Muscle layer of colon (tissue), 2 donors: ENCODE data around the gene PRKG1.

Experiments used
- H3K27ac ChIP-seq: one replicate; pipeline ENCODE4 v1.7.0; 2013; ENCODE audit warnings: low read depth, mild to moderate bottlenecking, low read length, moderate library complexity
- H3K27me3 ChIP-seq, 2 donors: one replicate each; pipeline ENCODE4 v1.7.0; 2013; ENCODE audit warnings: low read length in 2 of 2, mild to moderate bottlenecking in 2 of 2; ENCODE audit not compliant: insufficient read depth in 2 of 2, control insufficient read depth in 1 of 2
- H3K36me3 ChIP-seq: one replicate; pipeline ENCODE4 v1.7.0; 2013; ENCODE audit warnings: mild to moderate bottlenecking, low read length; ENCODE audit not compliant: insufficient read depth
- H3K4me1 ChIP-seq: one replicate; pipeline ENCODE4 v1.7.0; 2013; ENCODE audit warnings: mild to moderate bottlenecking, low read length; ENCODE audit not compliant: insufficient read depth
- H3K4me3 ChIP-seq, 2 donors: one replicate each; pipeline ENCODE4 v1.7.0; 2013; ENCODE audit warnings: low read length in 2 of 2, low read depth in 1 of 2, mild to moderate bottlenecking in 1 of 2, moderate library complexity in 1 of 2
- H3K9ac ChIP-seq: one replicate; pipeline ENCODE4 v1.7.0; 2013; ENCODE audit warnings: low read length
- H3K9me3 ChIP-seq: one replicate; pipeline ENCODE4 v1.7.0; 2013; ENCODE audit warnings: mild to moderate bottlenecking, low read length
- donor health status: abdominal sarcoma.
- donor health status: Adenocarcinoma of cecum.

PRKG1 gene

GRCh38 chr10:51180141-51180540 is 105.9 kb downstream of the PRKG1 start:
- Histone ChIP-seq H3K27ac (no peak overlapping the region), H3K27me3 (no peaks in the 10 kb centered on the region), H3K9ac (no peak overlapping the region), H3K4me1 (no peaks in the 10 kb centered on the region), H3K4me3 (no peak overlapping the region), H3K9me3 (no peaks in the 10 kb centered on the region), H3K36me3 (no peaks in the 10 kb centered on the region)

GRCh38 chr10:51183783-51184182 is 109.5 kb downstream of the PRKG1 start:
- Histone ChIP-seq H3K4me1 (peaks cover 4% of the 10 kb centered on the region), H3K4me3 (no peak overlapping the region)

GRCh38 chr10:51186361-51186760 is 112.1 kb downstream of the PRKG1 start:
- Histone ChIP-seq H3K36me3 (no peaks in the 10 kb centered on the region), H3K4me1 (peaks cover 4% of the 10 kb centered on the region), H3K9ac (no peak overlapping the region), H3K27me3 (no peaks in the 10 kb centered on the region), H3K4me3 (no peak overlapping the region), H3K9me3 (no peaks in the 10 kb centered on the region), H3K27ac (no peak overlapping the region)

More at GRCh38 chr10:51183783-51184182, 109.5 kb downstream of the PRKG1 start:
- no peaks in the 10 kb centered on the region for H3K9me3 ChIP-seq
- H3K9ac ChIP-seq, result no peak overlapping the region
- H3K27me3 ChIP-seq, result no peaks in the 10 kb centered on the region
- H3K27ac ChIP-seq, result no peak overlapping the region
- no peaks in the 10 kb centered on the region for H3K36me3 ChIP-seq

- Histone ChIP-seq H3K4me1 (peaks cover 4% of the 10 kb centered on the region), H3K9ac (no peak overlapping the region), H3K4me3 (no peak overlapping the region), H3K27me3 (no peaks in the 10 kb centered on the region), H3K27ac (no peak overlapping the region), H3K36me3 (no peaks in the 10 kb centered on the region), H3K9me3 (no peaks in the 10 kb centered on the region)
These were observed 113.7 kb downstream of the PRKG1 start for GRCh38 chr10:51188008-51188407.

DNA sequence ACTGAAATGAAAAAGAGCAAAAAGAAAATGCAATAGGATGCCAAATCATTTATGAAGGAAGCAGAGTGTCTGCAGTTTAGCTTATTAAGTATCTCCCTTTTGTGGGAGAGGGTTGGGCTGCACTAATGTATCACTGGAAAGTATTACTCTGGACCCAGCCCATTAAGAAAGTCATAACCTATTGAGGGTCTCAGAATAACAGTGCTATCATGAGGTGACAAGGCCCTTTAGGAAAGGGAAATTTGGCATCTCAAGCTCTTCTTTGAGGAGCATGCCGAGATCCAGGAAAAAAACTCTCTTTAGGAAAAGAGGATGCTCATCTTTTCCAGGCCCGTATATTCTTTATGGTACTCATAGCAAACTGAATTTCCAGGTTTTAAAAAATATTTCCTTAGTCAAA is 114.6 kb downstream of the PRKG1 start:
- Histone ChIP-seq H3K4me3 (no peak overlapping the region), H3K27ac (no peak overlapping the region), H3K4me1 (peaks cover 4% of the 10 kb centered on the region), H3K9me3 (no peaks in the 10 kb centered on the region), H3K36me3 (no peaks in the 10 kb centered on the region), H3K9ac (no peak overlapping the region), H3K27me3 (no peaks in the 10 kb centered on the region)

DNA sequence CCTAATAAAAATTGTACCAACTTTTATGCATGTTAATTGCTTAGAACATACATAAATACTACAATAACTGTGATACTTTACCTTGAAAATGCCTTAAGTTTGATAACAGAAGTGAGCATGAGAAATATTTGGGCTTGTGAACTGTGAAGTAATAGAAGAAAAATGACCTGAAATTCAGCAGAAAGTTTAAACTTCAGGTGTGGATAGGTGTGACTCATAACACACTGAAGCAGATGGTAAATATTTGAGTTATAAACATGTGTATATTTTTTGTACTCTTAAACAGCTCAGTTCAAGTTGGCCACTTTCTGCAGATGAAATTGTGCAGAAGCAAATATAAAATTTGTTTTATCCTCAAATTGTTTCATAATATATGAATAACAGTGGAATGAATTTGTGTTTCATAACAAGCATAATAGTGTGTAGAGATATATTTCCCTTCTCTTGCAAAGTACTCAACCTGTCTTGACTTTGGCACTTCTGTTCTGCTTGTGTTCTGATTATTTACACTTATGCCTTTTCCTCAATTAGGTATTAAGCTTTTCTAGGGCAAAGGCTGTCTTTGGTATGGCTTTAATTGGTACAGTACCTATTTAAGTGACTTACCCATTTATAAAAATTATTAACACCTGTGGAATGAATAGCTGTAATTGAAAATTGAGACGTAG is 122.4 kb downstream of the PRKG1 start:
- Histone ChIP-seq H3K9me3 (no peaks in the 10 kb centered on the region), H3K27me3 (no peaks in the 10 kb centered on the region), H3K27ac (no peak overlapping the region), H3K9ac (no peak overlapping the region), H3K4me1 (peaks cover 18% of the 10 kb centered on the region), H3K4me3 (no peak overlapping the region), H3K36me3 (no peaks in the 10 kb centered on the region)

GRCh38 chr10:51198170-51198569 is 123.9 kb downstream of the PRKG1 start:
- Histone ChIP-seq H3K27ac (no peak overlapping the region), H3K4me3 (no peak overlapping the region), H3K27me3 (no peaks in the 10 kb centered on the region), H3K9me3 (no peaks in the 10 kb centered on the region), H3K9ac (no peak overlapping the region), H3K36me3 (no peaks in the 10 kb centered on the region), H3K4me1 (peaks cover 18% of the 10 kb centered on the region)

DNA sequence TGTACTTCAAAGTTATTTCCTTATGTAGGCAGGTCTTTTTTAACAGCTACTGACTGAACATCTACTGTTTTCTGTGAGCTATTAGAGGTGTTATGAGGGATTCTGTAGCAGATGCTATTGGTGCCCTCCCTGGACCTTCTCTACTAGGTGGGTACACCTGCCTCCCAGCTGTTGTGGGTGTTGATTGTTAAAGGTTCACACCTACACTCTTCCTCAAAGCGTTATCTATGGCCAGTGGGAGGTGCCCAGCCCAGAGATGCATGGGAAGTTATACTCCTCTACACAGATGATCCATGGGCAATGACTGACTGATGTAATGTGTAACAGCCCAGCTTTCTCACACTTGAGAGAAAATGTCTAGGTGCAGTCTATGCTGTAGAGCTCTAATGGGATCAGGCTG is 127.7 kb downstream of the PRKG1 start:
- Histone ChIP-seq H3K4me1 (peaks cover 11% of the 10 kb centered on the region), H3K27ac (no peak overlapping the region), H3K9me3 (no peaks in the 10 kb centered on the region)

DNA sequence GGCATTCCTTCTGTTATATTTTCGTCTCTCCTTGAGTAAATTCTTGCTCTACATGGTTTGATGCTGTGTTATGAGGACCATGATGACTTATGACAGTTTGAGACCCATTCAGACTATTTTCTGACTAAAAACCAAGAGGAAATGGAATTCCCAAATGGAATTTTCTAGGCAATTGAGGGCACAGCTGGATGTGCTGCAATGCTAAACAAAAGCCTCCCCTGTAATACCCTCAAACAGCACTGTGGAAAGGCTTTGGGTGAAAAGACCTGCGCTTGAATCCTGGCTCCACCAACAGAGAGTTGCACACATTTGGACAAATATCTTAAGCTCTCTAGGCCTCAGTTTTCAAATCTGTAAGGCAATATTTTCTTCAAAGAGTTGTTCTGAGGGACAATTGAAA is 129.1 kb downstream of the PRKG1 start:
- H3K4me3 ChIP-seq, result no peak overlapping the region
- H3K27me3 ChIP-seq, result no peaks in the 10 kb centered on the region
- no peaks in the 10 kb centered on the region for H3K9me3 ChIP-seq
- H3K9ac ChIP-seq, result no peak overlapping the region
- no peak overlapping the region for H3K27ac ChIP-seq
- no peaks in the 10 kb centered on the region for H3K36me3 ChIP-seq
- H3K4me1 ChIP-seq, result peaks cover 21% of the 10 kb centered on the region

More for the DNA sequence above, 127.7 kb downstream of the PRKG1 start:
- no peaks in the 10 kb centered on the region for H3K36me3 ChIP-seq
- no peak overlapping the region for H3K9ac ChIP-seq
- no peaks in the 10 kb centered on the region for H3K27me3 ChIP-seq
- H3K4me3 ChIP-seq, result no peak overlapping the region

GRCh38 chr10:51204066-51204465 is 129.8 kb downstream of the PRKG1 start:
- Histone ChIP-seq H3K36me3 (no peaks in the 10 kb centered on the region), H3K9ac (no peak overlapping the region), H3K9me3 (no peaks in the 10 kb centered on the region), H3K27ac (no peak overlapping the region), H3K4me3 (no peak overlapping the region), H3K4me1 (peaks cover 24% of the 10 kb centered on the region), H3K27me3 (no peaks in the 10 kb centered on the region)

GRCh38 chr10:51204701-51205100 is 130.4 kb downstream of the PRKG1 start:
- no peaks in the 10 kb centered on the region for H3K36me3 ChIP-seq
- H3K4me3 ChIP-seq, result no peak overlapping the region
- no peaks in the 10 kb centered on the region for H3K9me3 ChIP-seq
- H3K27ac ChIP-seq, result no peak overlapping the region
- peaks cover 23% of the 10 kb centered on the region for H3K4me1 ChIP-seq
- no peak overlapping the region for H3K9ac ChIP-seq
- H3K27me3 ChIP-seq, result no peaks in the 10 kb centered on the region

DNA sequence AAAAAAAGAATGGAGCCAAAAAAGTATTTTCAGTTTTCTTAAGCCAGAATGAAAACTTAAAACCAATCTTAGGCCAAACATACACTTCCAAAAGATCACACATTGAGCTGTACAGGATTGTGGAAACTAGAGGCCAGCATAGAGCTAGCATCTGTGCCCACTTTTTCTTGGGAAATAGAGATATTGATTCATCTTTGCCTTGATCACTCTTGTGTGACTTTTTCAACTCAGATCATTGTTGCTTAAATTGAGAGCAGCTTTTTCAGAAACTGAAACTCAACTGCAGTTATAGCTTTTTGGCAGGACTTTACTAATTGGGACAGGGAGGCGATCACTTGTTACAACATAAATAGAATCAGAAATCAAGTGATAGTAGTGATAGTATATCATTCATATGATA is 132.2 kb downstream of the PRKG1 start:
- Histone ChIP-seq H3K4me3 (no peak overlapping the region), H3K4me1 (peaks cover 23% of the 10 kb centered on the region), H3K9me3 (no peaks in the 10 kb centered on the region), H3K27me3 (no peaks in the 10 kb centered on the region), H3K9ac (no peak overlapping the region), H3K27ac (no peak overlapping the region), H3K36me3 (no peaks in the 10 kb centered on the region)
